ENCODE results near the gene PPP2R5A.

- TF ChIP-seq CREB1 (IDR thresholded peaks at IDR 0.05; ENCODE audit: low read depth) (no peak), TAF1 (IDR thresholded peaks at IDR 0.05; ENCODE audit: low read depth) (no peak), RAD21 (IDR thresholded peaks at IDR 0.05; ENCODE audit: low read depth) (no peak), FOXM1 (IDR thresholded peaks at IDR 0.05; ENCODE audit: borderline replicate concordance, low read depth) (no peak), TEAD4 (IDR thresholded peaks at IDR 0.05) (no peak), CEBPB (IDR thresholded peaks at IDR 0.05) (no peak), TCF12 (IDR thresholded peaks at IDR 0.05; ENCODE audit: low read depth) (no peak), YY1 (IDR thresholded peaks at IDR 0.05; ENCODE audit: low read depth) (no peak), EP300 (IDR thresholded peaks at IDR 0.05; ENCODE audit: borderline replicate concordance) (no peak)
- TF ChIP-seq, protein P1, sequence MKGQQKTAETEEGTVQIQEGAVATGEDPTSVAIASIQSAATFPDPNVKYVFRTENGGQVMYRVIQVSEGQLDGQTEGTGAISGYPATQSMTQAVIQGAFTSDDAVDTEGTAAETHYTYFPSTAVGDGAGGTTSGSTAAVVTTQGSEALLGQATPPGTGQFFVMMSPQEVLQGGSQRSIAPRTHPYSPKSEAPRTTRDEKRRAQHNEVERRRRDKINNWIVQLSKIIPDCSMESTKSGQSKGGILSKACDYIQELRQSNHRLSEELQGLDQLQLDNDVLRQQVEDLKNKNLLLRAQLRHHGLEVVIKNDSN (IDR thresholded peaks at IDR 0.05), result no peak
- TF ChIP-seq, protein P2, sequence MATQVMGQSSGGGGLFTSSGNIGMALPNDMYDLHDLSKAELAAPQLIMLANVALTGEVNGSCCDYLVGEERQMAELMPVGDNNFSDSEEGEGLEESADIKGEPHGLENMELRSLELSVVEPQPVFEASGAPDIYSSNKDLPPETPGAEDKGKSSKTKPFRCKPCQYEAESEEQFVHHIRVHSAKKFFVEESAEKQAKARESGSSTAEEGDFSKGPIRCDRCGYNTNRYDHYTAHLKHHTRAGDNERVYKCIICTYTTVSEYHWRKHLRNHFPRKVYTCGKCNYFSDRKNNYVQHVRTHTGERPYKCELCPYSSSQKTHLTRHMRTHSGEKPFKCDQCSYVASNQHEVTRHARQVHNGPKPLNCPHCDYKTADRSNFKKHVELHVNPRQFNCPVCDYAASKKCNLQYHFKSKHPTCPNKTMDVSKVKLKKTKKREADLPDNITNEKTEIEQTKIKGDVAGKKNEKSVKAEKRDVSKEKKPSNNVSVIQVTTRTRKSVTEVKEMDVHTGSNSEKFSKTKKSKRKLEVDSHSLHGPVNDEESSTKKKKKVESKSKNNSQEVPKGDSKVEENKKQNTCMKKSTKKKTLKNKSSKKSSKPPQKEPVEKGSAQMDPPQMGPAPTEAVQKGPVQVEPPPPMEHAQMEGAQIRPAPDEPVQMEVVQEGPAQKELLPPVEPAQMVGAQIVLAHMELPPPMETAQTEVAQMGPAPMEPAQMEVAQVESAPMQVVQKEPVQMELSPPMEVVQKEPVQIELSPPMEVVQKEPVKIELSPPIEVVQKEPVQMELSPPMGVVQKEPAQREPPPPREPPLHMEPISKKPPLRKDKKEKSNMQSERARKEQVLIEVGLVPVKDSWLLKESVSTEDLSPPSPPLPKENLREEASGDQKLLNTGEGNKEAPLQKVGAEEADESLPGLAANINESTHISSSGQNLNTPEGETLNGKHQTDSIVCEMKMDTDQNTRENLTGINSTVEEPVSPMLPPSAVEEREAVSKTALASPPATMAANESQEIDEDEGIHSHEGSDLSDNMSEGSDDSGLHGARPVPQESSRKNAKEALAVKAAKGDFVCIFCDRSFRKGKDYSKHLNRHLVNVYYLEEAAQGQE (IDR thresholded peaks at IDR 0.05; ENCODE audit: low read depth), result no peak
- TF ChIP-seq, protein P3, sequence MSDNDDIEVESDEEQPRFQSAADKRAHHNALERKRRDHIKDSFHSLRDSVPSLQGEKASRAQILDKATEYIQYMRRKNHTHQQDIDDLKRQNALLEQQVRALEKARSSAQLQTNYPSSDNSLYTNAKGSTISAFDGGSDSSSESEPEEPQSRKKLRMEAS (IDR thresholded peaks at IDR 0.05), result no peak
Observed at GRCh38 chr1:212364985-212365384, 79.8 kb downstream of the PPP2R5A start.
